ENCODE measurements around the gene AP1S1. TPM values are rescaled to one million over a fixed set of nuclear protein-coding genes. Genes with fewer than 3 reads are reported as not detected.

AP1S1 gene
- total and polyA plus RNA-seq, 2 donors (not counting 3 experiments of a cell fraction or from before 2014, with no cell fraction given): 93.3 to 106 TPM

DNA sequence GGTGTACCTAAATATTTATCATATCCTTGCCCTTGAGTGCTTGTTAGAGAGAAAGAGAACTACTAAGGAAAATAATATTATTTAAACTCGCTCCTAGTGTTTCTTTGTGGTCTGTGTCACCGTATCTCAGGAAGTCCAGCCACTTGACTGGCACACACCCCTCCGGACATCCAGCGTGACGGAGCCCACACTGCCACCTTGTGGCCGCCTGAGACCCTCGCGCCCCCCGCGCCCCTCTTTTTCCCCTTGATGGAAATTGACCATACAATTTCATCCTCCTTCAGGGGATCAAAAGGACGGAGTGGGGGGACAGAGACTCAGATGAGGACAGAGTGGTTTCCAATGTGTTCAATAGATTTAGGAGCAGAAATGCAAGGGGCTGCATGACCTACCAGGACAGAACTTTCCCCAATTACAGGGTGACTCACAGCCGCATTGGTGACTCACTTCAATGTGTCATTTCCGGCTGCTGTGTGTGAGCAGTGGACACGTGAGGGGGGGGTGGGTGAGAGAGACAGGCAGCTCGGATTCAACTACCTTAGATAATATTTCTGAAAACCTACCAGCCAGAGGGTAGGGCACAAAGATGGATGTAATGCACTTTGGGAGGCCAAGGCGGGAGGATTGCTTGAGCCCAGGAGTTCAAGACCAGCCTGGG lies 15.9 kb upstream of the AP1S1 start:
- Histone ChIP-seq H3K79me2 (ENCODE audit: control insufficient read depth, insufficient read depth, low read length) (peaks cover 5% of the 10 kb centered on the region), H4K20me1 (replicated peaks; ENCODE audit: control insufficient read depth, extremely low read depth, insufficient read depth, low read length) (no peaks in the 10 kb centered on the region), H3K9ac (replicated peaks; ENCODE audit: extremely low read depth, insufficient read depth, low read length) (peak overlapping the region; percentile 2), H3K9me1 (replicated peaks; ENCODE audit: control insufficient read depth, extremely low read depth, insufficient read depth, low read length) (no peaks in the 10 kb centered on the region), H3K9me3 (replicated peaks; ENCODE audit: control insufficient read depth, insufficient read depth, low read length) (no peaks in the 10 kb centered on the region), H3K27me3 (ENCODE audit: control insufficient read depth in 2 of 2, insufficient read depth in 2 of 2, low read length in 2 of 2) (no peaks in the 10 kb centered on the region), H3K36me3 (ENCODE audit: control insufficient read depth in 2 of 2, extremely low read depth in 1 of 2, insufficient read depth in 2 of 2, low read length in 2 of 2) (peaks cover 20 to 34% of the 10 kb centered on the region in 2 experiments), H3K4me3 (replicated peaks in 1 of 3; ENCODE audit: insufficient read depth in 1 of 3, low read depth in 1 of 3, low read length in 3 of 3) (no peak overlapping the region), H2AFZ (ENCODE audit: low read depth, low read length) (no peak overlapping the region), H3K4me2 (ENCODE audit: insufficient read depth, low read length) (peak overlapping the region; percentile 34), H3K4me1 (ENCODE audit: control insufficient read depth, extremely low read depth, insufficient read depth, low read length) (peaks cover 39% of the 10 kb centered on the region), H3K27ac (ENCODE audit: insufficient read depth, low read depth, low read length) (peak overlapping the region; percentile 30)
- ChIA-PET POLR2A (interaction anchor here (1.4 to 4.8 kb wide), 4 partner anchors 11 to 38 kb away, joined by 3 to 27 read pairs (median 10); partner anchors contain the start of gene SERPINE1), CTCF (interaction anchor here (1.0 to 2.8 kb wide), 14 partner anchors 12 to 153 kb away, joined by 3 to 19 read pairs (median 6); partner anchors contain the start of genes SERPINE1 and TRIM56)
- intact Hi-C loops (cut with micrococcal nuclease) (loop anchor here (1.0 kb wide), 4 partner anchors 12 to 53 kb away; partner anchors contain the start of gene TRIM56), dilution Hi-C loops (cut with MboI; ENCODE audit: extremely low pct_ligation_motif_present, low sequenced_read_pairs) (no loop called here)
- peak; percentile 99 for DNase-seq (ENCODE audit: low read depth, low spot score)
- TSS peak; percentile 82 for BruUV-seq (replicated peaks)
- FAIRE-seq: peak; percentile 72
- peak; percentile 100 for TF ChIP-seq JUN (IDR thresholded peaks at IDR 0.05; ENCODE audit: borderline replicate concordance, insufficient read depth, insufficient read length, low read depth)
- TF ChIP-seq, protein P1, sequence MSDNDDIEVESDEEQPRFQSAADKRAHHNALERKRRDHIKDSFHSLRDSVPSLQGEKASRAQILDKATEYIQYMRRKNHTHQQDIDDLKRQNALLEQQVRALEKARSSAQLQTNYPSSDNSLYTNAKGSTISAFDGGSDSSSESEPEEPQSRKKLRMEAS (IDR thresholded peaks at IDR 0.05; ENCODE audit: insufficient read depth, insufficient read length): peak; percentile 77
- TF ChIP-seq FOS (IDR thresholded peaks at IDR 0.05; ENCODE audit: borderline replicate concordance, insufficient read depth, low read length): peak; percentile 99
- peak; percentile 51 for TF ChIP-seq MYC (IDR thresholded peaks at IDR 0.05; ENCODE audit: low read depth, low read length)
- TF ChIP-seq, protein P2, sequence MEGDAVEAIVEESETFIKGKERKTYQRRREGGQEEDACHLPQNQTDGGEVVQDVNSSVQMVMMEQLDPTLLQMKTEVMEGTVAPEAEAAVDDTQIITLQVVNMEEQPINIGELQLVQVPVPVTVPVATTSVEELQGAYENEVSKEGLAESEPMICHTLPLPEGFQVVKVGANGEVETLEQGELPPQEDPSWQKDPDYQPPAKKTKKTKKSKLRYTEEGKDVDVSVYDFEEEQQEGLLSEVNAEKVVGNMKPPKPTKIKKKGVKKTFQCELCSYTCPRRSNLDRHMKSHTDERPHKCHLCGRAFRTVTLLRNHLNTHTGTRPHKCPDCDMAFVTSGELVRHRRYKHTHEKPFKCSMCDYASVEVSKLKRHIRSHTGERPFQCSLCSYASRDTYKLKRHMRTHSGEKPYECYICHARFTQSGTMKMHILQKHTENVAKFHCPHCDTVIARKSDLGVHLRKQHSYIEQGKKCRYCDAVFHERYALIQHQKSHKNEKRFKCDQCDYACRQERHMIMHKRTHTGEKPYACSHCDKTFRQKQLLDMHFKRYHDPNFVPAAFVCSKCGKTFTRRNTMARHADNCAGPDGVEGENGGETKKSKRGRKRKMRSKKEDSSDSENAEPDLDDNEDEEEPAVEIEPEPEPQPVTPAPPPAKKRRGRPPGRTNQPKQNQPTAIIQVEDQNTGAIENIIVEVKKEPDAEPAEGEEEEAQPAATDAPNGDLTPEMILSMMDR (IDR thresholded peaks at IDR 0.05; ENCODE audit: extremely low read depth in 1 of 2, insufficient read depth in 1 of 2, low read depth in 1 of 2, low read length in 2 of 2): peak; percentile 64 to 75
- TF ChIP-seq GATA2 (IDR thresholded peaks at IDR 0.05; ENCODE audit: insufficient read depth, insufficient read length, low read depth, low read length): peak; percentile 36
- no peak for TF ChIP-seq EZH2 (IDR thresholded peaks at IDR 0.05; ENCODE audit: borderline replicate concordance, low read depth, low read length, severe bottlenecking)
- TF ChIP-seq POLR2AphosphoS5 (IDR thresholded peaks at IDR 0.05; ENCODE audit: insufficient read depth, low read depth, low read length): peak; percentile 94
- TF ChIP-seq POLR2A (IDR thresholded peaks at IDR 0.05; ENCODE audit: low read depth, low read length): peak; percentile 82

Measured in endothelial cell of umbilical vein (primary cell).